ENCODE data around the gene GNA14. TPM values are rescaled to one million over a fixed set of nuclear protein-coding genes. Genes with fewer than 3 reads are reported as not detected.

Gene GNA14
- total and polyA plus RNA-seq, 2 of the 8 experiments (the other 6 are each of a cell fraction or from before 2014, with no cell fraction given): 3.4 to 6.3 TPM

- H3K14ac ChIP-seq (ENCODE audit: insufficient read length): no peak overlapping the region
- H3K4me2 ChIP-seq (ENCODE audit: insufficient read depth in 1 of 2, low read depth in 2 of 2, low read length in 2 of 2): no peak overlapping the region
- H3K18ac ChIP-seq (ENCODE audit: extremely low read depth, low read length): no peak overlapping the region
- ChIA-PET POLR2A (ENCODE audit: partially characterized antibody) (no interaction called here), CTCF (ENCODE audit: partially characterized antibody) (interaction anchor here (2.2 kb wide), 1 partner anchor 234 kb away, joined by 4 read pairs; no protein-coding TSS in a partner anchor)
- no peak overlapping the region for H2AFZ ChIP-seq (ENCODE audit: low read length)
- H2BK5ac ChIP-seq (ENCODE audit: low read depth, low read length): no peak overlapping the region
- no peak overlapping the region for H3K27ac ChIP-seq (ENCODE audit: low read depth, low read length)
- no peaks in the 10 kb centered on the region for H3K36me3 ChIP-seq (ENCODE audit: control insufficient read depth in 2 of 4, insufficient read depth in 4 of 4, low read length in 3 of 4)
- no peaks in the 10 kb centered on the region for H3K79me2 ChIP-seq (ENCODE audit: control insufficient read depth in 1 of 2, insufficient read depth in 2 of 2, low read length in 2 of 2)
- H3K9ac ChIP-seq (replicated peaks in 1 of 4; ENCODE audit: extremely low read depth in 1 of 4, low read depth in 3 of 4, low read length in 3 of 4): no peak overlapping the region
- H4K91ac ChIP-seq (replicated peaks; ENCODE audit: insufficient read length, low read length): no peak overlapping the region
- H4K20me1 ChIP-seq (replicated peaks in 1 of 2; ENCODE audit: control insufficient read depth in 1 of 2, insufficient read depth in 2 of 2, low read length in 2 of 2): no peaks in the 10 kb centered on the region
- TF ChIP-seq POLR2A (IDR thresholded peaks at IDR 0.05; ENCODE audit: control extremely low read depth in 1 of 2, low read depth in 2 of 2, low read length in 2 of 2) (no peak), GABPA (IDR thresholded peaks at IDR 0.05; ENCODE audit: borderline replicate concordance, insufficient read depth, low read length) (no peak), EP300 (IDR thresholded peaks at IDR 0.05; ENCODE audit: borderline replicate concordance in 1 of 2, low read depth in 2 of 2, low read length in 2 of 2) (no peak), SIRT6 (IDR thresholded peaks at IDR 0.05; ENCODE audit: low read length) (no peak), E2F6 (IDR thresholded peaks at IDR 0.05) (no peak), CHD2 (IDR thresholded peaks at IDR 0.05; ENCODE audit: low read length) (no peak), JUN (IDR thresholded peaks at IDR 0.05; ENCODE audit: low read depth, low read length) (no peak), CEBPB (IDR thresholded peaks at IDR 0.05; ENCODE audit: low read depth, low read length) (no peak), CBX8 (IDR thresholded peaks at IDR 0.05; ENCODE audit: borderline replicate concordance, low read depth, low read length) (no peak), RXRA (IDR thresholded peaks at IDR 0.05; ENCODE audit: insufficient read depth, low read depth, low read length) (no peak), SIX5 (IDR thresholded peaks at IDR 0.05; ENCODE audit: low read depth, low read length) (no peak), SUZ12 (IDR thresholded peaks at IDR 0.05; ENCODE audit: low read length) (no peak), KDM5A (IDR thresholded peaks at IDR 0.05; ENCODE audit: low read length) (no peak), NANOG (IDR thresholded peaks at IDR 0.05; ENCODE audit: insufficient read depth, low read depth, low read length, poor library complexity, severe bottlenecking) (no peak)
- no peak for FAIRE-seq
- no peak overlapping the region for H3K4me3 ChIP-seq (ENCODE audit: extremely low read depth in 1 of 4, insufficient read depth in 2 of 4, low read depth in 3 of 4, low read length in 4 of 4)
- H3K27me3 ChIP-seq (replicated peaks in 1 of 4; ENCODE audit: control insufficient read depth in 3 of 4, extremely low read depth in 1 of 4, insufficient read depth in 3 of 4, low read length in 3 of 4): no peaks in the 10 kb centered on the region
- no peaks in the 10 kb centered on the region for H3K4me1 ChIP-seq (replicated peaks in 1 of 4; ENCODE audit: control insufficient read depth in 3 of 4, insufficient read depth in 4 of 4, low read length in 3 of 4)
- no peak overlapping the region for H4K5ac ChIP-seq (ENCODE audit: insufficient read length, low read depth, low read length)
- DNase-seq (ENCODE audit: low read depth in 1 of 2, low spot score in 2 of 2): no peak
- WGBS, 2 experiments (ENCODE audit: extremely low coverage in 1 of 2, insufficient coverage in 1 of 2, insufficient read length in 1 of 2, insufficient replicate concordance in 2 of 2, low coverage in 1 of 2, low lambda C conversion rate in 2 of 2, missing lambda C conversion rate in 1 of 2): 96% methylated on average over 1 of the region's 1 CpG; no CpG with 5 or more reads in 1 of the 2 experiments
- no peak overlapping the region for H4K8ac ChIP-seq (ENCODE audit: extremely low read depth, insufficient read depth, low read length)
- no peak overlapping the region for H2BK20ac ChIP-seq (ENCODE audit: low read length)
- H3K79me1 ChIP-seq (ENCODE audit: low read depth, low read length): no peaks in the 10 kb centered on the region
- no peak overlapping the region for H3K56ac ChIP-seq (replicated peaks; ENCODE audit: insufficient read length, low read depth, low read length)
- H2BK15ac ChIP-seq (ENCODE audit: low read length): no peak overlapping the region
- H3K4ac ChIP-seq (replicated peaks; ENCODE audit: insufficient read length, low read depth, low read length): no peak overlapping the region
- no peak overlapping the region for H2BK120ac ChIP-seq (replicated peaks; ENCODE audit: low read depth, low read length)
- H3K23ac ChIP-seq (ENCODE audit: insufficient read length): no peak overlapping the region
- no peak overlapping the region for H2BK12ac ChIP-seq (ENCODE audit: low read depth, low read length)
- H3K23me2 ChIP-seq (ENCODE audit: low read depth, low read length): no peaks in the 10 kb centered on the region
- no peak overlapping the region for H2AK5ac ChIP-seq (ENCODE audit: low read depth, low read length)
- no peaks in the 10 kb centered on the region for H3K9me3 ChIP-seq (ENCODE audit: insufficient read depth in 2 of 2, low read depth in 1 of 2, low read length in 1 of 2)
Measured at GRCh38 chr9:77667151-77667550, 19.0 kb upstream of the GNA14 start.

Measured in H1 (cell line).